Keratinocyte (primary cell): ENCODE measurements around the gene CLOCK. TPM values are rescaled to one million over a fixed set of nuclear protein-coding genes. Genes with fewer than 3 reads are reported as not detected.
"Not testable (repeated sequence)": the region's sequence is repeated elsewhere in the genome, so short reads cannot be mapped to it uniquely, and the experiment has no call there.

Experiments
- DNase-seq: peaks from one replicate; pipeline ENCODE4 v3.0.0-alpha.2; 2011; ENCODE audit warnings: low read depth, missing footprints, low spot score
- FAIRE-seq: peaks from 2 replicates; lab custom pipeline; 2011; peaks lifted over from hg19 to GRCh38; lab: Jason Lieb, UNC
- H2AFZ ChIP-seq: 2 replicates; pipeline ENCODE4 v1.6.0; 2012; ENCODE audit warnings: low read length, control low read depth, inconsistent platforms; ENCODE audit not compliant: control insufficient read depth
- H3K27ac ChIP-seq: 2 replicates; pipeline ENCODE4 v1.5.1; 2011; ENCODE audit warnings: low read length; ENCODE audit not compliant: control insufficient read depth, insufficient read depth
- H3K27me3 ChIP-seq: 3 replicates; pipeline ENCODE4 v1.6.0; 2011; ENCODE audit warnings: low read length; ENCODE audit not compliant: control insufficient read depth, insufficient read depth; ENCODE audit errors: extremely low read depth
- H3K36me3 ChIP-seq, 2 experiments: 2 replicates in 1 of 2; 3 replicates in 1 of 2; pipeline ENCODE4 v1.5.1; 2011; ENCODE audit warnings: low read length in 2 of 2, mild to moderate bottlenecking in 1 of 2; ENCODE audit not compliant: control insufficient read depth in 2 of 2, insufficient read depth in 2 of 2; ENCODE audit errors: extremely low read depth in 1 of 2
- H3K4me1 ChIP-seq: 3 replicates; pipeline ENCODE4 v1.5.1; 2011; ENCODE audit warnings: low read length; ENCODE audit not compliant: control insufficient read depth, insufficient read depth; ENCODE audit errors: extremely low read depth
- H3K4me2 ChIP-seq: 3 replicates; pipeline ENCODE4 v1.6.0; 2011; ENCODE audit warnings: low read depth, low read length; ENCODE audit not compliant: control insufficient read depth, insufficient read depth; ENCODE audit errors: extremely low read depth
- H3K4me3 ChIP-seq, 3 experiments: fragments of 200-600 bp in 1 of 3; sonication (generic) in 1 of 3; 2 replicates in 2 of 3; 3 replicates in 1 of 3; pipeline ENCODE4 v1.5.1; 2011 to 2016; ENCODE audit warnings: low read length in 3 of 3, mild to moderate bottlenecking in 3 of 3, control low read depth in 2 of 3, inconsistent platforms in 1 of 3, low read depth in 1 of 3, mixed read lengths in 1 of 3, mixed run types in 1 of 3, moderate library complexity in 1 of 3; ENCODE audit not compliant: control insufficient read depth in 2 of 3, insufficient read depth in 2 of 3; ENCODE audit errors: extremely low read depth in 1 of 3
- H3K79me2 ChIP-seq: 2 replicates; pipeline ENCODE4 v1.6.0; 2012; ENCODE audit warnings: low read length; ENCODE audit not compliant: control insufficient read depth, insufficient read depth
- H3K9ac ChIP-seq: 3 replicates; pipeline ENCODE4 v1.6.0; 2011; ENCODE audit warnings: low read length; ENCODE audit not compliant: control insufficient read depth, insufficient read depth; ENCODE audit errors: extremely low read depth
- H3K9me1 ChIP-seq: 3 replicates; pipeline ENCODE4 v1.6.0; 2011; ENCODE audit warnings: low read length; ENCODE audit not compliant: control insufficient read depth, insufficient read depth; ENCODE audit errors: extremely low read depth
- H3K9me3 ChIP-seq: 2 replicates; pipeline ENCODE4 v1.5.1; 2012; ENCODE audit warnings: low read depth, low read length; ENCODE audit not compliant: control insufficient read depth
- H4K20me1 ChIP-seq: 3 replicates; pipeline ENCODE4 v1.6.0; 2011; ENCODE audit warnings: low read length; ENCODE audit not compliant: control insufficient read depth, insufficient read depth; ENCODE audit errors: extremely low read depth
- CTCF ChIP-seq, 3 experiments: IDR thresholded peaks in 1 of 3; conservative IDR thresholded peaks in 1 of 3; optimal IDR thresholded peaks in 1 of 3; 2 replicates in 2 of 3; 3 replicates in 1 of 3; pipeline versions ENCODE3 to v1.5.1; 2011; ENCODE audit warnings: low read length in 3 of 3, mild to moderate bottlenecking in 3 of 3, moderate library complexity in 2 of 3, control low read depth in 1 of 3, inconsistent platforms in 1 of 3; ENCODE audit not compliant: insufficient read depth in 2 of 3; ENCODE audit errors: extremely low read depth in 1 of 3
- EZH2 ChIP-seq: IDR thresholded peaks from one replicate; pipeline ENCODE4 v1.6.1; 2012; ENCODE audit warnings: inconsistent platforms, mild to moderate bottlenecking, low read length, moderate library complexity
- dilution Hi-C: fragments of 300-500 bp; cut with MboI; formaldehyde crosslinking; loops from one replicate; pipeline ENCODE4 v1.7.0; 2020; ENCODE audit warnings: low sequenced_read_pairs; ENCODE audit not compliant: extremely low pct_ligation_motif_present
- polyA plus RNA-seq, 5 experiments: library from polyadenylated mRNA; depleted of rRNA in 3 of 5; stranded (reverse) in 3 of 5; stranded (forward) in 1 of 5; unstranded in 1 of 5; fragments of >200 nt; gene quantifications; 1 replicate in 1 of 5; 2 replicates in 3 of 5; 3 replicates in 1 of 5; pipeline versions ENCODE4 v1.2.1 to v1.2.3, GENCODE V29; 2011 to 2012; ENCODE audit warnings: missing spikeins in 2 of 5, low read depth in 1 of 5, low replicate concordance in 1 of 5

The CLOCK gene
- polyA plus RNA-seq, 1 donor (not counting 4 experiments of a cell fraction or from before 2014, with no cell fraction given), result 27.1 TPM

GRCh38 chr4:55554453-55555030 lies 7.8 kb upstream of the CLOCK start:
- no peak overlapping the region for H3K4me2 ChIP-seq
- no peaks in the 10 kb centered on the region for H4K20me1 ChIP-seq
- dilution Hi-C loops, result no loop called here
- FAIRE-seq (no peak), DNase-seq (no peak)
- no peak overlapping the region for H3K27ac ChIP-seq
- no peak overlapping the region for H3K4me3 ChIP-seq
- no peak overlapping the region for H3K9ac ChIP-seq
- H3K9me1 ChIP-seq, result peaks cover 3% of the 10 kb centered on the region
- TF ChIP-seq EZH2 (no peak), CTCF (optimal IDR thresholded peaks at IDR 0.05 in 1 of 3, IDR thresholded peaks at IDR 0.05 in 1 of 3, conservative IDR thresholded peaks at IDR 0.05 in 1 of 3; ENCODE audit: extremely low read depth in 1 of 3, insufficient read depth in 2 of 3, low read length in 3 of 3) (peak in 1 of 3 experiments; percentile 16)
- H3K9me3 ChIP-seq, result no peaks in the 10 kb centered on the region
- H3K36me3 ChIP-seq, result no peaks in the 10 kb centered on the region
- no peak overlapping the region for H2AFZ ChIP-seq
- no peaks in the 10 kb centered on the region for H3K27me3 ChIP-seq
- peaks cover 25% of the 10 kb centered on the region for H3K4me1 ChIP-seq
- no peaks in the 10 kb centered on the region for H3K79me2 ChIP-seq

GRCh38 chr4:55553441-55554201 lies 6.9 kb upstream of the CLOCK start:
- H2AFZ ChIP-seq, result peak overlapping the region; percentile 66
- DNase-seq (no peak), FAIRE-seq (no peak)
- TF ChIP-seq CTCF (optimal IDR thresholded peaks at IDR 0.05 in 1 of 3, IDR thresholded peaks at IDR 0.05 in 1 of 3, conservative IDR thresholded peaks at IDR 0.05 in 1 of 3; ENCODE audit: extremely low read depth in 1 of 3, insufficient read depth in 2 of 3, low read length in 3 of 3) (no peak), EZH2 (no peak)
- H3K4me1 ChIP-seq, result peaks cover 34% of the 10 kb centered on the region
- peak overlapping the region; percentile 52 for H3K4me2 ChIP-seq
- H3K36me3 ChIP-seq, result no peaks in the 10 kb centered on the region
- no peak overlapping the region for H3K9ac ChIP-seq
- H3K9me3 ChIP-seq, result no peaks in the 10 kb centered on the region
- no peak overlapping the region for H3K4me3 ChIP-seq
- dilution Hi-C loops, result no loop called here
- no peaks in the 10 kb centered on the region for H4K20me1 ChIP-seq
- H3K27me3 ChIP-seq, result no peaks in the 10 kb centered on the region
- no peaks in the 10 kb centered on the region for H3K79me2 ChIP-seq
- H3K9me1 ChIP-seq, result peaks cover 3% of the 10 kb centered on the region
- no peak overlapping the region for H3K27ac ChIP-seq

GRCh38 chr4:55551964-55552363 lies 5.3 kb upstream of the CLOCK start:
- H4K20me1 ChIP-seq, FAIRE-seq, H3K27ac ChIP-seq, H3K9me1 ChIP-seq, DNase-seq, H3K27me3 ChIP-seq, H3K4me3 ChIP-seq, H3K36me3 ChIP-seq, H3K4me2 ChIP-seq, H2AFZ ChIP-seq, H3K79me2 ChIP-seq, H3K9ac ChIP-seq, dilution Hi-C loops, H3K9me3 ChIP-seq: not testable (repeated sequence)
- H3K4me1 ChIP-seq, result peaks cover 47% of the 10 kb centered on the region
